Caco-2 (cell line): ENCODE measurements around the gene UNCX. TPM values are rescaled to one million over a fixed set of nuclear protein-coding genes. Genes with fewer than 3 reads are reported as not detected.
"Not testable (repeated sequence)": the region's sequence is repeated elsewhere in the genome, so short reads cannot be mapped to it uniquely, and the experiment has no call there.

Experiments
- BruUV-seq: library from RNA; stranded (reverse); fragments of 400-500 nt; replicated peaks from 2 replicates; lab custom pipeline; 2021; lab: Mats Ljungman, UMichigan
- CTCF ChIA-PET: fragments of 300-600 bp; sonication (Branson Sonifier 250); formaldehyde crosslinking; loops from one replicate; lab custom pipeline; 2022; ENCODE audit warnings: antibody characterized with exemption; lab: Charles Lee
- POLR2A ChIA-PET: fragments of 300-600 bp; sonication (Branson Sonifier 250); formaldehyde crosslinking; loops from one replicate; lab custom pipeline; 2022; ENCODE audit warnings: antibody characterized with exemption; lab: Charles Lee
- DNase-seq, 2 experiments: peaks; one replicate each; pipeline versions ENCODE4 v3.0.0 to v3.0.0-alpha.2; 2020 to 2022
- H3K27me3 ChIP-seq: replicated peaks from 2 replicates; pipeline ENCODE4 v1.6.0; 2011; ENCODE audit warnings: low read length; ENCODE audit not compliant: control insufficient read depth, insufficient read depth
- H3K36me3 ChIP-seq: 2 replicates; pipeline ENCODE4 v1.5.1; 2011; ENCODE audit warnings: low read length; ENCODE audit not compliant: control insufficient read depth, insufficient read depth
- H3K4me1 ChIP-seq: fragments of 250-450 bp; sonication (Bioruptor Pico); 2 replicates; pipeline ENCODE4 v1.5.1; 2020; ENCODE audit warnings: mild to moderate bottlenecking
- H3K4me3 ChIP-seq: 2 replicates; pipeline ENCODE4 v1.5.1; 2011; ENCODE audit warnings: low read depth, mild to moderate bottlenecking, control low read depth, low read length
- H3K9me3 ChIP-seq: fragments of 250-450 bp; sonication (Bioruptor Pico); 2 replicates; pipeline ENCODE4 v1.5.1; 2020; ENCODE audit warnings: mild to moderate bottlenecking, moderate library complexity
- H3K27ac Mint-ChIP-seq: one replicate; pipeline ENCODE4 v1.8.0; 2022; ENCODE audit warnings: mixed read lengths; ENCODE audit not compliant: unreplicated experiment
- H3K27me3 Mint-ChIP-seq: one replicate; pipeline ENCODE4 v1.8.0; 2022; ENCODE audit warnings: mixed read lengths; ENCODE audit not compliant: insufficient read depth, unreplicated experiment
- H3K36me3 Mint-ChIP-seq: one replicate; pipeline ENCODE4 v1.8.0; 2022; ENCODE audit warnings: mild to moderate bottlenecking, mixed read lengths; ENCODE audit not compliant: insufficient read depth, unreplicated experiment
- H3K4me1 Mint-ChIP-seq: one replicate; pipeline ENCODE4 v1.8.0; 2022; ENCODE audit warnings: low read depth, mixed read lengths; ENCODE audit not compliant: unreplicated experiment
- H3K4me3 Mint-ChIP-seq: one replicate; pipeline ENCODE4 v1.8.0; 2022; ENCODE audit warnings: mild to moderate bottlenecking, moderate library complexity, mixed read lengths; ENCODE audit not compliant: unreplicated experiment
- H3K9me3 Mint-ChIP-seq: one replicate; pipeline ENCODE4 v1.8.0; 2022; ENCODE audit warnings: mixed read lengths; ENCODE audit not compliant: unreplicated experiment
- CTCF ChIP-seq, 2 experiments: fragments of 200-600 bp in 1 of 2; IDR thresholded peaks; 1 replicate in 1 of 2; 2 replicates in 1 of 2; pipeline versions ENCODE4 v1.5.1 to v1.8.0; 2011 to 2022; ENCODE audit warnings: antibody characterized with exemption in 1 of 2, control low read depth in 1 of 2, inconsistent platforms in 1 of 2, low read depth in 1 of 2, low read length in 1 of 2, mild to moderate bottlenecking in 1 of 2, moderate library complexity in 1 of 2; ENCODE audit not compliant: insufficient read depth in 1 of 2, severe bottlenecking in 1 of 2, unreplicated experiment in 1 of 2
- intact Hi-C: fragments of 100-400 bp; cut with micrococcal nuclease; formaldehyde crosslinking; loops from one replicate; pipeline ENCODE4 v1.10.0; 2022; ENCODE audit not compliant: unreplicated experiment
- total RNA-seq: library from RNA; stranded (reverse); gene quantifications from 2 replicates; pipeline ENCODE4 v1.2.3, GENCODE V29; 2022

UNCX gene
- total RNA-seq, 1 experiment from 2014 or later, result not detected

- Histone ChIP-seq H3K9me3 (no peaks in the 10 kb centered on the region), H3K36me3 (no peaks in the 10 kb centered on the region), H3K4me1 (no peaks in the 10 kb centered on the region), H3K4me3 (no peak overlapping the region), H3K27me3 (no peaks in the 10 kb centered on the region)
- no peak overlapping the region for H3K27ac Mint-ChIP-seq
- no peaks in the 10 kb centered on the region for H3K36me3 Mint-ChIP-seq
- ChIA-PET POLR2A (no interaction called here), CTCF (no interaction called here)
- no TSS peak for BruUV-seq
- no peak for TF ChIP-seq CTCF (IDR thresholded peaks at IDR 0.05; ENCODE audit: insufficient read depth in 1 of 2, low read depth in 1 of 2, low read length in 1 of 2, severe bottlenecking in 1 of 2, unreplicated experiment in 1 of 2)
- H3K9me3 Mint-ChIP-seq, result no peaks in the 10 kb centered on the region
- intact Hi-C loops, result no loop called here
- peaks cover 5% of the 10 kb centered on the region for H3K27me3 Mint-ChIP-seq
- H3K4me1 Mint-ChIP-seq, result no peaks in the 10 kb centered on the region
- H3K4me3 Mint-ChIP-seq, result no peak overlapping the region
- DNase-seq, result no peak
Observed at GRCh38 chr7:1201916-1202315, 30.8 kb upstream of the UNCX start.

DNA sequence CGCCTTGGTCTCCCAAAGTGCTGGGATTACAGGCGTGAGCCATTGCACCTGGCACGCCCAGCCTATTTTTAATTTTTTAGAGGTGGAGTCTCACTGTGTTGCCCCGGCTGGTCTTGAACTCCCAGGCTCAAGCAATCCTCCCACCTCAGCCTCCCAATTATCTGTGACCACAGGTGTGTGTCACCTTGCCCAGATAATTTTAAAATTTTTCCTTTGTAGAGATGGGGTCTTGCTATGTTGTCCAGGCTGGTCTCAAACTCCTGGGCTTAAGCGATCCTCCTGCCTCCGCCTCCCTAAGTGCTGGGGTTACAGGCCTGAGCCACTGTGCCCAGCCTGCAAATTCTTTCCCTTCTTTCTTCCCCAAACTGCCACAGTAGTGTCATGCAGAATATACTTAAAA is 29.8 kb upstream of the UNCX start:
- H3K4me1 ChIP-seq, DNase-seq, H3K27me3 Mint-ChIP-seq, H3K4me3 Mint-ChIP-seq, H3K27ac Mint-ChIP-seq, H3K4me1 Mint-ChIP-seq, BruUV-seq, H3K27me3 ChIP-seq, POLR2A ChIA-PET, H3K36me3 ChIP-seq, CTCF ChIA-PET, H3K36me3 Mint-ChIP-seq, H3K9me3 Mint-ChIP-seq, H3K9me3 ChIP-seq, H3K4me3 ChIP-seq, intact Hi-C loops: not testable (repeated sequence)

DNA sequence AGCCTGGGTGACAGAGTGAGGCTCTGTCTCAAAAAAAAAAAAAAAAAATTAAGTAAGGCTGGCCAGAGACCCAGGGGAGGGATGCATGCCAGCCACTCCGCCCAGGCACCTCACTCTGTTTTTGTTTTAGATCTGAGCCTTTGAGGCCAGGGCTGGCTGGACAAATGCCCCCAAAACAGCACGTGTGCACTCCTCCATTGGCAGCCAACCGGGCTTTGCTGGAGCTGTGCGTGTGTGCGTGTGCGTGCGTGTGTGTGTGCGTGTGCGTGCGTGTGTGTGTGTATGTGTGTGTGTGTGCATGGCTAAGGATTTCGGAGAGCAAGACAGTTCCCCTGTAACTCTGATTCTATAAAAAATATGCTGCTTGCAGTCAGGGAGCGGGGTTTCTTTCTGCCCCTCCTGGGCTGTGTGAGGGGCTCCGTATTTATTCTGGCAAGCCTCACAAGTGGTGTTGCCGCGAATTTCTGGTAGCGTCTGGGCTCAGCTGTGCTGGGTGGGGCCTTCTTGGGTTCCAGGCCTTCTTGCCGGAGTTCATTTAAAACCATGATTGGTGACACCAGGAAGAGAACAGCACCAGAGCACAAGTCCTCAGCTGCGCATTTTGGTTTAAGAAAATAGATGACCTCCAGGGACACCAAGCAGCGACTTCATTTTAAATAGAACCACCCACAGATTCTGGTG is 28.1 kb upstream of the UNCX start:
- DNase-seq, result no peak
- Mint-ChIP-seq H3K4me1 (no peaks in the 10 kb centered on the region), H3K4me3 (no peak overlapping the region), H3K9me3 (no peaks in the 10 kb centered on the region), H3K27me3 (peaks cover 5% of the 10 kb centered on the region), H3K36me3 (no peaks in the 10 kb centered on the region), H3K27ac (no peak overlapping the region)
- intact Hi-C loops, result no loop called here
- Histone ChIP-seq H3K27me3 (no peaks in the 10 kb centered on the region), H3K4me3 (no peak overlapping the region), H3K4me1 (no peaks in the 10 kb centered on the region), H3K9me3 (no peaks in the 10 kb centered on the region), H3K36me3 (no peaks in the 10 kb centered on the region)
- ChIA-PET CTCF (no interaction called here), POLR2A (no interaction called here)
- TF ChIP-seq CTCF (IDR thresholded peaks at IDR 0.05; ENCODE audit: insufficient read depth in 1 of 2, low read depth in 1 of 2, low read length in 1 of 2, severe bottlenecking in 1 of 2, unreplicated experiment in 1 of 2), result no peak
- no TSS peak for BruUV-seq

DNA sequence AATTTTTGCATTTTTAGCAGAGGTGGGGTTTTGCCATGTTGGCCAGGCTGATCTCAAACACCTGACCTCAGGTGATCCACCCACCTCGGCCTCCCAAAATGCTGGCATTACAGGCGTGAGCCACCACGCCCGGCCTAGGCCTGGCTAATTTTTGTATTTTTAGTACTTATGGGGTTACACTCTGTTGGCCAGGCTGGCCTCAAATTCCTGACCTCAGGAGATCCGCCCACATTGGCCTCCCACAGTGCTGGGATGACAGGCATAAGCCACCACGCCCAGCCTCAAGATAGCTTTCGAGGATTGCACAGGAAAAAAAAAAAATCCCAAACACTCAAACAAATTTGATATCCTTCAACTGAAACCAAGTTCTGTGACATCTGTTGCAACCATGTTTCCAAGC is 26.9 kb upstream of the UNCX start:
- H3K4me3 ChIP-seq, CTCF ChIA-PET, H3K27ac Mint-ChIP-seq, intact Hi-C loops, DNase-seq, H3K9me3 ChIP-seq, H3K36me3 ChIP-seq, H3K4me1 Mint-ChIP-seq, H3K4me3 Mint-ChIP-seq, POLR2A ChIA-PET, H3K9me3 Mint-ChIP-seq, H3K4me1 ChIP-seq, BruUV-seq, H3K36me3 Mint-ChIP-seq, H3K27me3 ChIP-seq: not testable (repeated sequence)
- H3K27me3 Mint-ChIP-seq, result peaks cover 10% of the 10 kb centered on the region
